ENCODE data around the gene AOAH.

- no peak for TF ChIP-seq EP300 (IDR thresholded peaks at IDR 0.05)
- TF ChIP-seq POLR2A (IDR thresholded peaks at IDR 0.05), result no peak
- TF ChIP-seq CTCF (IDR thresholded peaks at IDR 0.05), result no peak
Observed at GRCh38 chr7:36597090-36597773, 127.1 kb downstream of the AOAH start.

Measured in suprapubic skin (tissue), 3 donors.